Bronchial epithelial cell (primary cell): Measurements from ENCODE around the gene CAMP. TPM values are rescaled to one million over a fixed set of nuclear protein-coding genes. Genes with fewer than 3 reads are reported as not detected.

Source experiments
- DNase-seq: peaks from one replicate; pipeline ENCODE4 v3.0.0-alpha.2; 2010; ENCODE audit warnings: low read depth
- FAIRE-seq: peaks from 2 replicates; lab custom pipeline; 2011; peaks lifted over from hg19 to GRCh38; lab: Jason Lieb, UNC
- H3K27me3 ChIP-seq: 2 replicates; pipeline ENCODE4 v1.5.1; 2011; ENCODE audit warnings: low read length; ENCODE audit not compliant: control insufficient read depth, insufficient read depth
- H3K36me3 ChIP-seq: 2 replicates; pipeline ENCODE4 v1.5.1; 2011; ENCODE audit warnings: low read length; ENCODE audit not compliant: control insufficient read depth, insufficient read depth
- H3K4me3 ChIP-seq: 2 replicates; pipeline ENCODE4 v1.5.1; 2011; ENCODE audit warnings: mild to moderate bottlenecking, low read depth, low read length, control low read depth
- total RNA-seq: library from RNA; depleted of rRNA; stranded (reverse); fragments of >200 nt; gene quantifications from 2 replicates; pipeline ENCODE4 v1.2.1, GENCODE V29; 2014
- TF ChIP-seq, protein P1 (sequence below): IDR thresholded peaks from 2 replicates; pipeline ENCODE4 v1.5.1; 2011; ENCODE audit warnings: mild to moderate bottlenecking, moderate library complexity, low read length, control low read depth, inconsistent platforms; ENCODE audit not compliant: insufficient read depth, severe bottlenecking

CAMP gene
- total RNA-seq, 1 donor from 2014 or later: 11.3 TPM

DNA sequence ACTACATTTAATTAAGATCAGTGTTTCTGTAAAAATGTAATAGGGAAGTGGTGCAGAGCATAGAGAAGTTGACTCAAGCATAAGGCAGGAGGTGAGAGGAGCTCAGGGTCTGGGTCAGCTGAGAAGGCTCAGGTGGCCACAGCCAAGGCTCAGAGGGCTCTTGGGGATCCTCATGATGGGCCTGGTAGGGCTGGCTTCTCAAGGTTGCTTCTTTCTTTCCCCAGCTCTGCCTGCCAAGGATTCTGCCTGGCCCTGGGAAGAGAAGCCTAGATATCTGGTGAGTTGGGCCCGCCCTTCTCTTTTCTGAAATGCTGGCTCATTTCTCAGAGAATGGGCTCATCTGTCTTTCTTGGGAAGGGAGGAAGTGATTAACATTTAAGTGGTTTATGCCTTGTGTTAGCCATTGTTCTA lies 24.1 kb downstream of the CAMP start:
- Histone ChIP-seq H3K4me3 (no peak overlapping the region), H3K27me3 (no peaks in the 10 kb centered on the region), H3K36me3 (no peaks in the 10 kb centered on the region)
- DNase-seq (peak; percentile 38), FAIRE-seq (no peak)
- TF ChIP-seq, protein P1, sequence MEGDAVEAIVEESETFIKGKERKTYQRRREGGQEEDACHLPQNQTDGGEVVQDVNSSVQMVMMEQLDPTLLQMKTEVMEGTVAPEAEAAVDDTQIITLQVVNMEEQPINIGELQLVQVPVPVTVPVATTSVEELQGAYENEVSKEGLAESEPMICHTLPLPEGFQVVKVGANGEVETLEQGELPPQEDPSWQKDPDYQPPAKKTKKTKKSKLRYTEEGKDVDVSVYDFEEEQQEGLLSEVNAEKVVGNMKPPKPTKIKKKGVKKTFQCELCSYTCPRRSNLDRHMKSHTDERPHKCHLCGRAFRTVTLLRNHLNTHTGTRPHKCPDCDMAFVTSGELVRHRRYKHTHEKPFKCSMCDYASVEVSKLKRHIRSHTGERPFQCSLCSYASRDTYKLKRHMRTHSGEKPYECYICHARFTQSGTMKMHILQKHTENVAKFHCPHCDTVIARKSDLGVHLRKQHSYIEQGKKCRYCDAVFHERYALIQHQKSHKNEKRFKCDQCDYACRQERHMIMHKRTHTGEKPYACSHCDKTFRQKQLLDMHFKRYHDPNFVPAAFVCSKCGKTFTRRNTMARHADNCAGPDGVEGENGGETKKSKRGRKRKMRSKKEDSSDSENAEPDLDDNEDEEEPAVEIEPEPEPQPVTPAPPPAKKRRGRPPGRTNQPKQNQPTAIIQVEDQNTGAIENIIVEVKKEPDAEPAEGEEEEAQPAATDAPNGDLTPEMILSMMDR: no peak

GRCh38 chr3:48248095-48248850 lies 25.0 kb downstream of the CAMP start:
- TF ChIP-seq, protein P1: no peak
- Histone ChIP-seq H3K4me3 (no peak overlapping the region), H3K27me3 (no peaks in the 10 kb centered on the region), H3K36me3 (no peaks in the 10 kb centered on the region)
- DNase-seq (no peak), FAIRE-seq (no peak)

GRCh38 chr3:48256557-48256956 lies 33.3 kb downstream of the CAMP start:
- no peaks in the 10 kb centered on the region for H3K27me3 ChIP-seq
- DNase-seq: no peak
- FAIRE-seq: no peak
- TF ChIP-seq, protein P1: no peak
- H3K4me3 ChIP-seq: no peak overlapping the region
- peaks cover 4% of the 10 kb centered on the region for H3K36me3 ChIP-seq

DNA sequence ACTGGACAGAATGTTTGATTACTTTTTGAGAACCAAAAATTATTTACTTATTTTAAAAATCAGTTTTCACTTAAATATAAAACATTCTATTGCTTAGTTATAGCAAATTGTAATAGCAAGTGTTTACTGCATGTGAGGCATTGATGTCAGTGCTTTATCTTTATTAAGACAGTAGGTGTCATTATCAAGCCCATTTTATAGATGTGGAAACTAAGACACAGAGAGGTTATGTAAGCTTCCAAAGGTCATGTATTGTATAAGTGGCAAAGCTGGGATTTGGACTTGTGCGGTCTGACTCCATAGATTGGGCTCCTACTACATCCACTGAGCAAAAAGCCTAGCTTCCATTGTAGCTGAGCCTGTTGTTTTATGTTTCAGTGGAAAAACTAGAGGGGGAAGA lies 35.2 kb downstream of the CAMP start:
- no peak for FAIRE-seq
- no peak for DNase-seq
- peaks cover 4% of the 10 kb centered on the region for H3K36me3 ChIP-seq
- TF ChIP-seq, protein P1: no peak
- no peaks in the 10 kb centered on the region for H3K27me3 ChIP-seq
- H3K4me3 ChIP-seq: no peak overlapping the region

DNA sequence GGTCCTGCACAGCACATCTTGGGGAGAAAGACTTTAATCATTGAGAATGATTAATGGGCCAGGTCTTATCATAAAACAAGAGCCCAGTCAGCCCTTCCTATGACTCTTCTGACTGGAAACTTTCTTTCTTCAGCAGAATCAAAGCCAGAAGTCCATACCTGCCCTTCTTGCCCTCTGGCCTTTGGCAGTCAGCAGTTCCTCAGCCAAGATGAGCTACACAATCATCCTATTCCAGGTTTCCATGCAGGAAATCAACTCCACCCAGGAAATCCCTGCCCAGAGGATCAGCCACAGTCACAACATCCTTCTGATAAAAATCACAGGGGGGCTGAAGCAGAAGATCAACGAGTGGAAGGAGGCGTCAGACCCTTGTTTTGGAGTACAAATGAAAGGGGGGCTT lies 44.5 kb downstream of the CAMP start:
- FAIRE-seq (no peak), DNase-seq (peak; percentile 71)
- TF ChIP-seq, protein P1: no peak
- H3K27me3 ChIP-seq: no peaks in the 10 kb centered on the region
- H3K36me3 ChIP-seq: no peaks in the 10 kb centered on the region
- no peak overlapping the region for H3K4me3 ChIP-seq
